IMR-90 (cell line): ENCODE data around the gene IMPDH1. TPM values are rescaled to one million over a fixed set of nuclear protein-coding genes. Genes with fewer than 3 reads are reported as not detected.

ENCODE experiments used
- ATAC-seq: fragments of 200-7000 bp; cut with Tn5 transposase; 2 replicates; pipeline ENCODE4 v1.9.1; 2020; ENCODE audit warnings: low read depth, mild to moderate bottlenecking, moderate library complexity
- BruUV-seq: library from RNA; stranded (reverse); fragments of 400-500 nt; replicated peaks from 2 replicates; lab custom pipeline; 2021; lab: Mats Ljungman, UMichigan
- CTCF ChIA-PET: fragments of 300-600 bp; formaldehyde crosslinking; extraction: SDS; loops from one replicate; lab custom pipeline; 2021; ENCODE audit warnings: antibody characterized with exemption; lab: Yijun Ruan, JAX
- POLR2A ChIA-PET: fragments of 300-600 bp; sonication (Branson Sonifier 250); formaldehyde crosslinking; loops from one replicate; lab custom pipeline; 2022; ENCODE audit warnings: antibody characterized with exemption; ENCODE audit not compliant: unreplicated experiment; lab: Charles Lee
- DNase-seq: peaks from one replicate; pipeline ENCODE4 v3.0.0; 2013
- H2AFZ ChIP-seq: replicated peaks from 2 replicates; pipeline ENCODE3; 2013; ENCODE audit warnings: low read length, mild to moderate bottlenecking; ENCODE audit not compliant: poor library complexity
- H2AK5ac ChIP-seq: 2 replicates; pipeline ENCODE4 v1.6.1; 2013; ENCODE audit warnings: low read depth, low read length, inconsistent platforms
- H2AK9ac ChIP-seq: replicated peaks from 2 replicates; pipeline ENCODE3; 2013; ENCODE audit warnings: mild to moderate bottlenecking, low read depth, low read length, moderate library complexity; ENCODE audit not compliant: poor library complexity
- H2BK120ac ChIP-seq: 2 replicates; pipeline ENCODE4 v1.6.1; 2013; ENCODE audit warnings: low read depth, low read length, inconsistent platforms
- H2BK15ac ChIP-seq: 3 replicates; pipeline ENCODE4 v1.6.1; 2013; ENCODE audit warnings: low read depth, low read length, inconsistent platforms
- H2BK20ac ChIP-seq: 2 replicates; pipeline ENCODE4 v1.6.1; 2013; ENCODE audit warnings: low read depth, mild to moderate bottlenecking, inconsistent platforms, low read length, moderate library complexity
- H2BK5ac ChIP-seq: 2 replicates; pipeline ENCODE4 v1.6.1; 2013; ENCODE audit warnings: mild to moderate bottlenecking, low read depth, low read length, inconsistent platforms; ENCODE audit not compliant: poor library complexity, severe bottlenecking
- H3K14ac ChIP-seq: replicated peaks from 2 replicates; pipeline ENCODE4 v1.6.1; 2013; ENCODE audit warnings: low read depth, low read length, inconsistent platforms
- H3K18ac ChIP-seq: 2 replicates; pipeline ENCODE4 v1.6.1; 2013; ENCODE audit warnings: low read depth, low read length, control low read depth
- H3K23ac ChIP-seq: 2 replicates; pipeline ENCODE4 v1.6.1; 2013; ENCODE audit warnings: low read depth, low read length, inconsistent platforms
- H3K27ac ChIP-seq: 2 replicates; pipeline ENCODE4 v1.5.1; 2013; ENCODE audit warnings: mild to moderate bottlenecking, control low read depth, low read length; ENCODE audit not compliant: insufficient read depth
- H3K27me3 ChIP-seq: 2 replicates; pipeline ENCODE4 v1.6.1; 2013; ENCODE audit warnings: low read length; ENCODE audit not compliant: control insufficient read depth, insufficient read depth
- H3K36me3 ChIP-seq: 2 replicates; pipeline ENCODE4 v1.6.1; 2013; ENCODE audit warnings: low read length, mixed read lengths; ENCODE audit not compliant: control insufficient read depth, insufficient read depth
- H3K4ac ChIP-seq: 2 replicates; pipeline ENCODE4 v1.6.1; 2013; ENCODE audit warnings: low read depth, low read length, inconsistent platforms
- H3K4me1 ChIP-seq: 2 replicates; pipeline ENCODE4 v1.6.1; 2013; ENCODE audit warnings: low read length, mixed read lengths; ENCODE audit not compliant: control insufficient read depth, insufficient read depth
- H3K4me2 ChIP-seq: 2 replicates; pipeline ENCODE4 v1.6.1; 2013; ENCODE audit warnings: low read depth, mild to moderate bottlenecking, control low read depth, low read length, moderate library complexity
- H3K4me3 ChIP-seq: 2 replicates; pipeline ENCODE4 v1.5.1; 2013; ENCODE audit warnings: low read depth, mild to moderate bottlenecking, control low read depth, low read length, moderate library complexity; ENCODE audit not compliant: insufficient read depth
- H3K56ac ChIP-seq: 2 replicates; pipeline ENCODE4 v1.6.1; 2013; ENCODE audit warnings: low read length, inconsistent platforms; ENCODE audit not compliant: insufficient read depth; ENCODE audit errors: extremely low read depth
- H3K79me1 ChIP-seq, 2 experiments: 2 replicates each; pipeline ENCODE4 v1.6.1; 2013; ENCODE audit warnings: low read length in 2 of 2, inconsistent platforms in 1 of 2, low read depth in 1 of 2
- H3K9ac ChIP-seq: 2 replicates; pipeline ENCODE4 v1.6.1; 2013; ENCODE audit warnings: low read depth, low read length, control low read depth
- H3K9me1 ChIP-seq: 2 replicates; pipeline ENCODE4 v1.6.1; 2013; ENCODE audit warnings: low read length, inconsistent platforms; ENCODE audit not compliant: insufficient read depth
- H3K9me3 ChIP-seq: 2 replicates; pipeline ENCODE4 v1.6.1; 2013; ENCODE audit warnings: low read length; ENCODE audit not compliant: control insufficient read depth, insufficient read depth
- H4K20me1 ChIP-seq: 2 replicates; pipeline ENCODE4 v1.6.1; 2013; ENCODE audit warnings: low read length, inconsistent platforms; ENCODE audit not compliant: insufficient read depth
- H4K5ac ChIP-seq: 2 replicates; pipeline ENCODE4 v1.6.1; 2013; ENCODE audit warnings: mild to moderate bottlenecking, low read depth, low read length, control low read depth
- H4K8ac ChIP-seq, 2 experiments: 2 replicates each; pipeline ENCODE4 v1.6.1; 2013; ENCODE audit warnings: low read depth in 2 of 2, low read length in 2 of 2, control low read depth in 1 of 2, inconsistent platforms in 1 of 2
- H4K91ac ChIP-seq: 2 replicates; pipeline ENCODE4 v1.6.1; 2013; ENCODE audit warnings: low read depth, low read length, inconsistent platforms; ENCODE audit not compliant: insufficient read depth
- CTCF ChIP-seq: conservative IDR thresholded peaks from 2 replicates; pipeline ENCODE4 v1.5.1; 2012; ENCODE audit warnings: mild to moderate bottlenecking, low read depth, low read length, improper control_type of control experiment
- WGBS, 2 experiments: methylation state at CpG; one replicate each; pipeline versions ENCODE4 v1.1.5 to v1.1.7; 2013; ENCODE audit warnings: missing lambda C conversion rate in 2 of 2; ENCODE audit not compliant: insufficient read length in 1 of 2; ENCODE audit errors: extremely low coverage in 2 of 2; 5-methylcytosine and 5-hydroxymethylcytosine counted together
- dilution Hi-C: fragments of 300-500 bp; cut with HindIII; formaldehyde crosslinking; loops from one replicate; pipeline ENCODE4 v1.14.3; 2018; ENCODE audit warnings: low sequenced_read_pairs; ENCODE audit not compliant: unreplicated experiment
- in situ Hi-C: fragments of 300-500 bp; cut with MboI; formaldehyde crosslinking; loops from 3 replicates; pipeline ENCODE4 v1.14.3; 2019; ENCODE audit warnings: low sequenced_read_pairs, inconsistent platforms, mixed read lengths
- intact Hi-C: fragments of 100-400 bp; cut with micrococcal nuclease; formaldehyde crosslinking; loops from 2 replicates; pipeline ENCODE4 v1.10.0; 2022
- polyA plus RNA-seq, 3 experiments: library from polyadenylated mRNA; depleted of rRNA; stranded (reverse); fragments of >200 nt; gene quantifications; 2 replicates each; pipeline ENCODE4 v1.2.3, GENCODE V29; 2012; ENCODE audit warnings: low replicate concordance in 1 of 3
- total RNA-seq: library from RNA; depleted of rRNA; stranded (reverse); fragments of >200 nt; gene quantifications from 2 replicates; pipeline ENCODE4 v1.2.3, GENCODE V29; 2012
- TF ChIP-seq, protein P1 (sequence below): fragments of 150-350 bp; IDR thresholded peaks from 2 replicates; pipeline ENCODE4 v1.6.1; 2016; ENCODE audit warnings: low read depth, mild to moderate bottlenecking, low read length, moderate library complexity, borderline replicate concordance

IMPDH1 gene
- total and polyA plus RNA-seq, 2 of the 4 experiments (the other 2 are of a cell fraction) = 49.5 to 69.3 TPM

DNA sequence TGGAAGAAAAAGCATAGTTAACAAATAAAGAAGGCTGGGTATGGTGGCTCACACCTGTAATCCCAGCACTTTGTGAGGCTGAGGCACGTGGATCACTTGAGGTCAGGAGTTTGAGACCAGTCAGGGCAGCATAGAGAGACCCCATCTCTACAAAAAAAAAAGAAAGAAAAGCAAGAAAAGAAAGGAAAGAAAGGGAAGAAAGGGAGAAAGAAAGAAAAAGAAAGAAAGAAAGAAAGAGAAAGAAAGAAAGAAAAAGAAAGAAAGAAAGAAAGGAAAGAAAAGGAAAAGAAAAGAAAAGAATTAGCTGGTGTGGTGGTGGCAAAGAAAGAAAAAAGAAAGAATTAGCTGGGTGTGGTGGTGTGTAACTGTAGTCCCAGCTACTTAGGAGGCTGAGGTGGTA lies 42.8 kb upstream of the IMPDH1 start:
- no peak overlapping the region for H2AK5ac ChIP-seq
- 0 out of 2 replicates have a peak, but pooled peaks cover 6% of the 10 kb centered on the region for H3K9me1 ChIP-seq
- ChIA-PET POLR2A (no interaction called here), CTCF (no interaction called here)
- no CpG with 5 or more reads among the region's 1 CpG for WGBS, 2 experiments
- H3K36me3 ChIP-seq = peaks cover 3% of the 10 kb centered on the region
- 0 out of 2 replicates have a peak, but pooled peaks cover 6% of the 10 kb centered on the region for H4K20me1 ChIP-seq
- H3K27ac ChIP-seq = no peak overlapping the region
- no peak for ATAC-seq
- H2BK20ac ChIP-seq = no peak overlapping the region
- TF ChIP-seq CTCF = no peak
- TF ChIP-seq, protein P1, sequence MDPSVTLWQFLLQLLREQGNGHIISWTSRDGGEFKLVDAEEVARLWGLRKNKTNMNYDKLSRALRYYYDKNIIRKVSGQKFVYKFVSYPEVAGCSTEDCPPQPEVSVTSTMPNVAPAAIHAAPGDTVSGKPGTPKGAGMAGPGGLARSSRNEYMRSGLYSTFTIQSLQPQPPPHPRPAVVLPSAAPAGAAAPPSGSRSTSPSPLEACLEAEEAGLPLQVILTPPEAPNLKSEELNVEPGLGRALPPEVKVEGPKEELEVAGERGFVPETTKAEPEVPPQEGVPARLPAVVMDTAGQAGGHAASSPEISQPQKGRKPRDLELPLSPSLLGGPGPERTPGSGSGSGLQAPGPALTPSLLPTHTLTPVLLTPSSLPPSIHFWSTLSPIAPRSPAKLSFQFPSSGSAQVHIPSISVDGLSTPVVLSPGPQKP = no peak
- no peak overlapping the region for H4K5ac ChIP-seq
- no peaks in the 10 kb centered on the region for H3K9me3 ChIP-seq
- peaks cover 6 to 16% of the 10 kb centered on the region in 2 experiments; a peak in 3 of 4 replicates for H3K79me1 ChIP-seq
- intact Hi-C loops = no loop called here
- peaks cover 17% of the 10 kb centered on the region for H3K4me1 ChIP-seq
- BruUV-seq = no TSS peak
- H2BK120ac ChIP-seq = no peak overlapping the region
- in situ Hi-C loops = loop anchor here (25.0 kb wide), 1 partner anchor 435 kb away; no protein-coding TSS in a partner anchor
- H3K56ac ChIP-seq = no peak overlapping the region
- no peak overlapping the region for H3K4me3 ChIP-seq
- H3K14ac ChIP-seq = no peak overlapping the region
- no peak overlapping the region for H3K4me2 ChIP-seq
- H4K8ac ChIP-seq = no peak overlapping the region
- H2AK9ac ChIP-seq = no peak overlapping the region
- H2AFZ ChIP-seq = no peak overlapping the region
- DNase-seq = no peak
- H2BK15ac ChIP-seq = no peak overlapping the region
- H3K4ac ChIP-seq = no peak overlapping the region
- H3K23ac ChIP-seq = no peak overlapping the region
- H3K18ac ChIP-seq = no peak overlapping the region
- H3K9ac ChIP-seq = no peak overlapping the region
- no peak overlapping the region for H4K91ac ChIP-seq
- dilution Hi-C loops = no loop called here
- no peak overlapping the region for H2BK5ac ChIP-seq
- no peaks in the 10 kb centered on the region; the same call in 1 of the 2 replicates for H3K27me3 ChIP-seq
